G401.6 (cell line): ENCODE measurements around the gene MAP3K5.

Experiments used
- FAIRE-seq: peaks from 2 replicates; lab custom pipeline; 2012; peaks lifted over from hg19 to GRCh38; lab: Jason Lieb, UNC

MAP3K5 gene

DNA sequence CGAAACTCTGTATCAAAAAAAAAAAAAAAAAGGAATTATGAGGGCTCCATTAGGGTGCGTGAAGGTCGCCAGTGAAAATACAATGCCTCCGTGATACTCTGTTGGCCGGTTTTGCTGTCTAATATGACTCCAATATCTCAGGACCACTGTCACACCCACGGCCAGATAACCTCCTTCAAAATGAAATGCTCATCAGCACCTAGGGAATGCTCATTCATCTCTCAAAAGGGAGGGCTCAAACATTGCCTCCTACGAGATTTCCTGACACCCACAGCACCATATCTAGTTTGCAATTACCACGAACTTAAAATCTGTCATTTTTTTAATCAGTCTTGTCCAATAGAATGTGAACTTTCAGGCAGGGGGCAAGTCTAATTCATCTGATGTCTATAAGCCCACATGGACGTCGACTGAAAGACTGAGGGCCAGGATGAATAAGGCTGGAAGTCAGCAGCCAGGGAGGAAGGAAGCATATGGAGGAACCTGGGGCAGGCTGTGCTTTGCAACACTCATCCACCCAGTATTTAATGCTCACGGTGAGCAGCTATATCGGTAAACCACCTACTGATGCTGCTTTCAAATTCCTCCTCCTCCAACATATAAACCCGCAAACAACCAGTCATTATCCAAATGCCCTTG is 42.8 kb downstream of the MAP3K5 start:
- no peak for FAIRE-seq

DNA sequence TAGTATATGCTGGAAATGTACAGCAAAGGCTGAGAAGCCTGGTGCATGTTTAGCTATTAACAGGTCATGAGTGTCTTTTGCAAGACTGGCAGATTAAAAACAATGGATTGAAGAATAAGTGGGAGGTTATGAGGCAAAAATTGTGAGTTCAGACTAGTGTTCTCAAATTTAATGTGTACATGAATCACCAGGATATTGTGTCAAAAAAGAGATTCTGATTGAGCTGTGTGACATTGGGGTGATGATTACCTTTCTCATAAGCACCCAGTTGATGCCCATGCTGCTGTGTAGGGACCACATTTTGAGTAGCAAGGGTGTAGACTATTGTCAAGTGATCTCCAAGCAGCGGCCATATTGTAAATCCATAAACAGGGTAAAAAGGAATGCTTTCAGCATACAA is 44.8 kb downstream of the MAP3K5 start:
- no peak for FAIRE-seq

DNA sequence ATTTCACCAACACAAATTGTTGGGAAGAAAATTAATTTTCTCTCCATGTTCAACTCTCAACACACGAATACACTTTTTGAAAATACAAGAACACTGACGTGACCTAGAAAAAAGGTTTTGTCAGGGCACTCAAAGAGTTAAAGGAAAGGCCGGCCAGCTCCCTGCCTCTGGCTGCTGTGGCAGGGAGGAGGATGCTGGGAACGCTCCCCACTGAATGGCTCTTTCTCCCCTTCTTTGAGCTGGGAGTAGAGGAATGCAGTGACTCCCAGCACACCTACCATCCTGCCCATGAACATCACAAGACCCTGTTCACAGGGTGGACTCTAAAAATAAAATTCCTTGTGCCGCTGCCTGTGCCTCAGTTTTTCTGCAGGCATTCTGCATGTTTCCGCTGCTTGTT is 47.0 kb downstream of the MAP3K5 start:
- no peak for FAIRE-seq

DNA sequence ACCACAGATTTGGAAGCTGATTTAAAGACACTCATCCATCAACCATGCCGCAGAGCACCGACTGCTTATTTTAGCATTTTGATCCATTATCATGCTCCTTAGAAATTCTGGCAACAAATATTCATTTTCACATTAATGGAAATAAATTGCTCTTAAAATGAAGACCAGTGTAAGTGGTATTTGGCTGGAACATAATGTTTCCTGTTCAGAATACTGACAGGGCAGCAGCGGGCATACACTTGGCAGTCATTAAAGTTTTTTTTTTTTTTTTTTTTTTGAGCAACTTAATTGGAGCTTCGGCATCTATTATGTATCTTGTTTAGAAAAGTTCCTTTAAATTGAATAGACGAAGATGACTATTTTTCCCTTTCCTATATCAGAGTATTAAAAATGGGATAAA is 47.4 kb downstream of the MAP3K5 start:
- no peak for FAIRE-seq

DNA sequence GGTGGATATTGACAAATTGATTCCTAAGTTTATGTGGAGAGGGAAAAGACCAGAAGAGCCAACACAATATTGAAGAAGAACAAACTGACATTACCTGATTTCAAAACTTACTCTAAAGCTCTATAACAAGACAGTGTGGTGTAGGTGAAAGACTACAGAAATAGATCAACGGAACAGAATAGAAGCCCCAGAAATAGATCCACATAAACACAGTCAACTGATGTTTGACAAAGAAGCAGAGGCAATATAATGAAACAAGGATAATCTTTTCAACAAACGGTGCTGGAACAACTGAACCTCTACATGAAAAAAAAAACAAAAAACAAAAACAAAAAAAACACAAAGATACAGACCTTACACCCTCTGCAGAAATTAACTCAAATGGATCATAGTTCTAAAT is 50.2 kb downstream of the MAP3K5 start:
- FAIRE-seq: no peak

DNA sequence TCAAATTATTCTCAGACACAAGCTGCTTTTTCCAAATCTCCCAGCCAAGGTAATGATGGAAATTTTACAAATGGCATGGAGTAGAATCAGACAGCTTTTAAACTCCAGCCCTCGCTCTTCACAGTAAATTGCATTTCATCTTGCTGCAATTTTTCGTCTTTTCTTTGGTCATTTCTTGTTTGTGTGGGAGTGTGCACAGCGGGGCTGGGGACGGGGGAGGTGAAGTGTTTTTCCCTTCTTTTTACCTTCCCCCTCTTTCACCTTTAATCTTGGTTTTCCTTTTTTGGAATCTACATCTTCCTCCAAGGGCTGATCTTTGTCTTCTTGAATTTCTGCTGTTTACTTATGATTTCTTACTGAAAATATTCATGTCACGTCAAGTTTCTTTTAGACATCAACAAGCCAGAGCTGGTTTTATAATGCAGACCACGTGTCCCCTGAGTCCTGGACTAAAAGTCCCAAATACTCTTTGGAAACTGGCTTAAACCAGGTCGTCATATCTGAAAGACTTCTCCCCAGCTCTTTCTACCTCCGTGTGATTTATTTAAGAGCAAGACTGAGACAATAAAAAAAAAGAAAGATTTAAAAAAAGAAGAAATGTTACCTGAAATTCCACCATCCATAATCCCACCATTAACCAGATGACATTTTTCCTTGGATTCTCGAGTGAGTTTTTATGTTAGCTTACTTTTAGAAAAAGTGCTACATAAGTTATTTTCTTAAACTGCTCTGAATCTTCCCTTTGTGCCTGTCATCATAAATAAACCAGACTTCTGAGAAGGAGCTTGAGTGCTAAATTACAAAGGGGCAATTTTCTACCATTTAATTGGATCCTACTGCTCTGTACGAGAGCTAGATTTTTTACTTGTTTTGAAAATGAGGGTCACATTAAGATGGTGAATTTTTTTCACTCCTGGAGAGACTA is 52.0 kb downstream of the MAP3K5 start:
- FAIRE-seq: no peak

DNA sequence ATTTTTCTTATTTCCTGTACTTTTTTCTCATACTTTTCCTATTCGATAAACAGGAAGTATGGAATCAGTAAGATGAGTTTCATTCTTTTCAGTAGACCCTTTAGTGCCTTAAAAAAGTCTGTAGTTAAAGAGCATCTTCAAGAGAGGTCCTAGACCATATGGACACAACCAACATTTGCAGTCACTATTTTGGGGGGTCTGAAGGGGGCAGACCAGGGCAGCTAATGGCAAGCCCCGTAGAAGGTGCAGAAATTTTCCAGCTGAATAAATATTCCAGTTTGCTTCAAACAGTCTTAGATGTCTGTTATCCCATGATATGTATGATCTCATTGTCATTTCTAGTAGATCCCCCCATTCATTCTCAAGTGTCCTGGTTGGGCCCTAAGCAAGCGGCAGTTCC is 52.8 kb downstream of the MAP3K5 start:
- no peak for FAIRE-seq

DNA sequence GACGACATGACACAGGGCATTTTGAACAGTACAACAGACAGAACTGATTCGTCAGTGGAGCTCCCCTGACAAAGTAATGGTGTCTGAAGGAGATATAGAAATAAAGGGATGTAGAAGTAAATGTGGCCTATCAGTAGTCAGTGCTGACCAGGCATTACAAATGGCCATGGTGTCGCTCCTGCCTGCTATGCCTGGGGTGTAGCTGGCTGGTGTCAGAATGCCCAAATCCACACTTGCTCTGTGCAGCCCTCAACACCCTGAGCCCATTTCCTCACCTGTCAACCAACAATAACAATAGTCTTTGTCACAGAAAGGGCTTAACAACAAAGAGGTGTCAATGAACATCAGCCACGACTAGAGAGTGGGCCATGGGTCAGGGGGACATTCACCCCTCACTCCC is 53.2 kb downstream of the MAP3K5 start:
- FAIRE-seq: no peak

DNA sequence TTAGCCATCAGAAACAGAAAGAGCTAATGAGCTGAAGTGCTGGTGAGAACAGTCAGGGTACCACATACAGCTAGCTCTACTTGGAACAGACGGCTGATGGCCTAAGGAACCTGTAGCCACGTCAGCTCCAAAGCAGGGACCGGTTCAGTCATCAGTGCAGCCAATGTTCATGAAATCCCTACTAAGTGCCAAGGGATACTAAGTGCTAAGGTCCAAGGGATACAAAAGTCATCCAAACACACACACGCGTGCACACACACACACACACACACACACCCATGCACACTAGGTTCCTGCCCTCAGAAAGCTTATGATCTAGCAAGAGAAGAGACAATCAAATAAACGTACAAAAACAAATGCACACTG is 53.6 kb downstream of the MAP3K5 start:
- FAIRE-seq: no peak

DNA sequence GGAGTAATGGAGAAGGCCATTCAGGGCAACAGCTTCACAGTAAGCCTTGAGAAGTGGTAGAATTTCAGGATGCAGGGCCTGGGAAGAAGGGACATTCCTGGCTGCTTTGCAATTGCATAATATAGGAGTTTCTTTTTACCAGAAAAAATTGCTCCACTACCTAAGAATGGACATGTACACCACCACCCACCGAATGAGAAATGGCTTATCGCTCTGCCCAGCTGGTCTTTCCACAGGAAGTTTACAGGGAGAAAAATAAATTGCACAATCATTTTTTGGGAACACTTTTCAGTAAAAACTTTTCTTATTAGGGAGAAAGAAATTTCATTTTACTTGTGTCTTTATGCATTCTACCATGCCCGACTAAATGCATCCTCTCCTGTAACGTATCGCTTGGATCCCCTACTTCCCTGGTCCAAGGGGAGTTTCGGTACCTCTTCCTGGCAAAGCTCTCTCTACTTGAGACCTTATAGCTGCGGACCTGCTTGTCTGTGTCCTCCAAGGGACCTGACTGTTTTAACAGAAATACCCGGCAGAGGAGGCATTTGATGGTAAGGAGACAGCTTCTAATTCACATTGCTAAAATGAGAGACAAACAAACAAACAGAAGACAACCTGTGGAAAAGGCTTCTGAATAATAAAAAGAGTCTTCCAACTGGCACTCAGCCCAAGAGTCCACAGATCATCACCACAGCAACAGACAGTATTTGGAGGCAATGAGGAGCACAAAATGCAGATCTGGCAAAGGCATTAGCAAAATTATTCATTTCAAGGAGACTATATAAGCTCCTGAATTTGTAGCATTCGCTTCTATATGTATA is 54.2 kb downstream of the MAP3K5 start:
- no peak for FAIRE-seq

DNA sequence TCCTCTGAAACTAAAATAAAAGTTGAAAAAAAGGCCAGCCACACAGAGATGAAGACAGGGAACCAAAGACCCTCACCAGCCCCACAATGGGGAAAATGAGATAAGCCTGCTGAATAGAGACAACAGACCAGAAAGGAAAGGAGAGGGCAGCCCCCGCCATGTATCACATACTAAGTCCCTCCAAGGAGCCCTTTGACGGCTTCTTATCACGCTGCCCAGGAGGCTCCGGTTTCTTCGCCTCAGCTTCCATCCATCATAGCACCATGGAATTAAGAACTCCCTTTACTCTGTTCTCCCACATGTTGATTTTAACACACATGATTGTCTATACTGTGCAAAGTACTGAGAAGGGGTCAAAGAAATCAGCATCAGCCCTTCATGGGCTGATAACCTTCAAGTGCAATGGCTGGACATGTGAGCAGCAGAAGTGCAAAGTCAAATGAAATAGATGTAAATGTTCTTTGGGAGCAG is 54.9 kb downstream of the MAP3K5 start:
- no peak for FAIRE-seq

DNA sequence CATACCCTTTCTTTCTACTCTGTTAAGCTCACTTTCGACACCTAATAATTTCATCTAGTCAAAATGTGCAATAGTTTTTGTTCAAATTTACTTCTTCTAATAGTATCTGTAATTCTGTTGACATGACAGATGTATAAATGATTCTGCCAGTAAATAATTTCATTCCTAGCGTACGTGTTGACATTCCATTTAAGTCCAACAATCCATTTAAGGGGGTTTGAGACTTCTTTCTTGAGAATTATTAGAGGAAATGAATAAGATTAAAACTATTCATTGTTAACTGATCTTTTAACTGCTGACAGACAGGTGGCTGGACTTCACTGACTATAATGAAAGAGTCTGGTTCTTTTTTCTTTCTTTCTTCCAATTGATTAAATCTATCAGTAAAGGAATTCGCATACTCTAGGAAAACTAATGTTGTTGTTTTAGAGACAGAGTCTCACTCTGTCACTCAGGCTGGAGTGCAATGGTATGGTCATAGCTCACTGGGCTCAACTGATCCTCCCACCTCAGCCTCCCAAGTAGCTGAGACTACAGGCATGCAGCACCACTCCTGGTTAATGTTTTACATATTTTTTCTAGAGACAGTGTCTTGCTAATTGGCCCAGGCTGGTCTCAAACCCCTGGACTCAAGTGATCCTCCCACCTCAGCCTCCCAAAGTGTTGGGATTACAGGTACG is 55.9 kb downstream of the MAP3K5 start:
- no peak for FAIRE-seq

DNA sequence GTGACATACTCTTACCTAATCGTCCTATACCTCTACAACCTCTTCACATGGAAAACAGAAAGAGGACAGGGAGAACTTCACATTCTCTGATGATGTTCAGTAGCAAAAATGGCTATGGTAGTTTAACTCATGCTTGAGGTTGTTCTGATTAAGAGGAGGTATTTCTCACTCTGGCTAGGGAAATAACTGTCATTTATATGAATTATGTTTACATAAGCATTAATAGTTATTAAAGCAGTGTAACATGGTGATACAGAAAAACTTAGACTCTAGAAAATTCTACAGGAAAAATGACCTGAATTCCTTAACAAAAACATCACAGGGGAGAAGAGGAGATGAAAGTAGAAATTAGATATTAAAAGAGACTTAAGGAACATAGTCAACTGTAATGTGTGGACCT is 57.3 kb downstream of the MAP3K5 start:
- FAIRE-seq: no peak

DNA sequence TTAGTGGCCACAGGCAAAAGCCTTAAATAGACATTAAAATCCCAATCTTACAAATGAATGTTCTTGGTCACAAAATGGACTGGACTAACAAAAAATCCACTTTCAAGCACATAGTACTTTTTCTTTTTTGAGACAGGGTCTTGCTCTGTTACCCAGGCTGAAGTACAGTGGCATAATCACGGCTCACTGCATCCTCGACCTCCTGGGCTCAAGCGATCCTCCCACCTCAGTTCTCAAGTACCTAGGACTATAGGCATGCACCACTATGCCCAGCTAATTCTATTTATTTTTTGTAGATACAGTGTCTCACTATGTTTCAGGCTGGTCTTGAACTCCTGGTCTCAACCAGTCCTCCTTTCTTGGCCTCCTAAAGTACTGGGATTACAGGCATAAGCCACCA is 59.4 kb downstream of the MAP3K5 start:
- FAIRE-seq: no peak

DNA sequence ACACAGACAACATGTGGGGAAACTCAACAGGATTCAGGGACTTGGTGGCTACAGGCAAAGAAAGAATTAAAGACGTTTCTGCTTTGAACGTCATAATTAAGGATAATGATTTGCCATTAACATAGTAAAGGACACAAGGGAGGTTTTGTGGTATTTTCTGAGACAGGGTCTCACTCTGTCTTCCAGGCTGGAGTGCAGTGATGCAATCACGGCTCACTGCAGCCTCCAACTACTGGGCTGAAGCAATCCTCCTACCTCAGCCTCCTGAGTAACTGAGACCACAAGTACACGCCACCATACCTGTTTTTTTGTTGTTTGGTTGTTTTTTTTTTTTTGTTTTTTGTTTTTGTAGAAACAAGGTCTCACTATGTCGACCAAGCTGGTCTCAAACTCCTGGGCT is 62.4 kb downstream of the MAP3K5 start:
- no peak for FAIRE-seq

DNA sequence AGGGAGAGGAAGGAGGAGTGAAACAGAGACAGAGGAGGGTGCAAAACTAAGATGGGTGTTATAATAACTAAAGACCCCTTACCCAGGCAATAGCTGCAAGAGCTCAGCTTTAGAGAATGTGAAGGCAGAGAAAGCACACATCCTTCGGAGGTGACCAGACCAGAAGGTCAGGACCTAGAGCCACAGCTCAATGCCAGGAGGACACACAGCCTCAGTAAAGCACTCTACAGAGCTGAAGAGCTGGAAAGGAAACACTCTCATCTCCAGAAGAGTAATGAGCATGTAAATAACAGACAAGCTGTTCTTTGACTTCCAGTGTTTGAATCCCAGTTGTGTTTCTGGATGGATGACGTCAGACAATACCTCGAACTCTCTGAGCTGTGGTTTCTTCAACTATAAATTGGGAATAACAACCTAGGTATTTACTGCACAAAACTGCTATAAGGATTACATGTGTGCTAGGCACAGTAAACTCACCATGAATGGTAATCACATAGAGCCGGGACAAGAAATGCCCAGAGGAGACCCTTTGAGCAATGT is 63.2 kb downstream of the MAP3K5 start:
- no peak for FAIRE-seq

DNA sequence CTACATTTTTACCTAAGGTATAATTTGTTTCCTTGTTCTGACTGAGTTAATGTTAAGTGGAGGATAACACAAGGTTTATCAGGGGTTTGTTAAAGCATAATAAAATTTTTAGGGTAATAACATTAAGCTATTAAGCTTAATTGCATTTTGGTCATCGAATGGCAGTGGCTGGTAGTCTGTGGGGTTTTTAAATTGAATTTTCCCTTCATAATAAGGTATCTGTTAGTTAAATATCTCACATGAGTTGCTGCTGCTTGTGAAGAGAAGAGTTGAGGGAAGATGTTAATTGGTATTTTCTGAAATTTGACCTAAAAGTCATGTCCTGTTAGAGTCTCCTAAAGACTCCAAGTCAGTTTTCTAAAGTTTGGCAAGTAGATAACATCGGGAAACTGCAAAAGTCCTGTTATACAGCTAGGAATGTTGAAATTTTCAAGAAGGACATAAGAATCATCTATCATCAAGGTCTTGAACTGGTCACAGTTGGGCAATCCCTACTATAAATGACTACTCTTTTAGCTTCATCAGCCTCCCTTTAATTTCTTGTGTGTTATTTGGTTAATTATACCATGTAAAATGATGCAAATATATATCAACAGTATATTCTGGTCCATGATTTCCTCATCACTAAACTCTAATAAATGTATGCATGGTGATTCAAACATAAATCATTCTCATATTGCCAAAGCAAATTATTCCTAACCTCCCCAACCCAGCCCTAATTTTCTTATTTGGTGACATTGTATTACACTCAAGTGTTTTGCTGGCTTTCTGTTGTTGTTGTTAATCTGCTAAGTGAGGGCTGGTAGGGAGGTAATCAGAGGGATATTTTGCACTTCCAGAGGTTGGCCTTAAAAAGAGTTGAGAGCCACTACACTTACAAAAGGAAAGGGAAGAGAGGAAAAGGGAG is 64.0 kb downstream of the MAP3K5 start:
- no peak for FAIRE-seq

DNA sequence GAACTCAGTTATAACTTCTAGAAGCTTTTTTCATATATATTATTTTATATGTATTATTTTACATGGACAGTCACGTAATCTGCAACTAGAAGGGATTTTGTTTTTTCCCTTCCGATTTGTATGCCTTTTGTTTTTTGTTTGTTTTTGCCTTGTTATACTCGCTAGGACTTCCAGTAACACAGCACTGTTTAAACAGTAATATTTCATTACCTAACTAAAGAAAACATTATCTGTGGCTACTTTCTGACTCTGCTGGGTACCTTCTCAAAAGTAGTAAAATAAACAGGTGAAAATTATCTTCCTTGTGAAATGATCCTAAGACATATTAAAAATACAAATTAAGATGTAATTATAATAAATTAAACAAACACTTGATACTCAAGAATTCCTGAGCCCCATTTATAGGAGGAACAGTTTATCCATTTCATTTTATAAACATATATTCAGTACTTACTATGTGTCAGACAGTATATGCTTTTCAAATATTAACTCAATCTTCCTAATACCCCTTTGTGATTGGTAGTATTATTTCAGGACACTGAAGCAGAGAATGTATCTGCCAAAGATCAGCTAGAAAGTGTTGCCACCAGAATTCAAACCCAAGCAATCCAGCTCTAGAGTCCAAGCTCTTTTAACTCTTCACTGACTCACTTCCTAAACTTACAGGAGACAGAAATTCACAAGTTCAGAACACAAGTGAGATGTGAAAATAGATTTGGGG is 65.3 kb downstream of the MAP3K5 start:
- FAIRE-seq: no peak

DNA sequence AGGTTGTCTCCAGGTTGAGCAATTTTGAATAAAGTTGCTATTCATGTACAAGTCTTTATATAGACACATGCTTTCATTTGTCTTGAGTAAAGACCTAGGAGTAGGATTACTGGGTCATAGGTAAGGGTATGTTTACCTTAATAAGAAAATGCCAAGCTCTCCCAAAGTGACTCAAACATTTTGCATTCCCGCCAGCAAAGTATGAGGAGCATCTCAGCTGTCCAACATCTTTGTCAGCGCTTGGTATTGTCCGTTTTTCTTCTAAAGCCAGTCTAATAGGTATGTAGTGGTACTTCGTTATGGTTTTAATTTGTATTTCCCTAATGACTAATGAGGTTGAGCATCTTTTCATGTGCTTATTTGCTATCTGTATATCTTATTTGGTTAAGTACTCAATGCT is 67.2 kb downstream of the MAP3K5 start:
- no peak for FAIRE-seq

DNA sequence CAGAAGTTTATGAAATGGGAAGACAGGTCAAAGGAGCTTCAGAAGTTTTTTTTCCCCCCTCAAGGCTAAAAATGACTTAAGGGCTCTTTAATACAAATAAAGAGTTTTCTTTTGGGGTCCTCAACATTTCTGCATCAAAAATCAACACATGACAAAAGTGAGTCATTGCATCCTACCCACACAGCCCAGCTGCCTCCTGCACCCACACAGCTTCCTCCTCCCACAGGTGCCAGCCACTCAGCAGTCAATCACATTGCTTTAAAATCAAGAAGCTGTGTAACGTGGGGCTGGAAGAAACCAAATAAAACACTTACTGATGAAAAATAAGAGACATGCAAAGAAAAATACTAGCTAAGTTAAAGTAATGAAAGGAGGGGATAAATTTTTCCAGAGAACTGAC is 68.5 kb downstream of the MAP3K5 start:
- FAIRE-seq: no peak
